ENCODE data around the gene ANKS1B. TPM values are rescaled to one million over a fixed set of nuclear protein-coding genes. Genes with fewer than 3 reads are reported as not detected.
"Not testable (repeated sequence)": the region's sequence is repeated elsewhere in the genome, so short reads cannot be mapped to it uniquely, and the experiment has no call there.

Gene ANKS1B
- total RNA-seq, 1 donor from 2014 or later: not detected

GRCh38 chr12:98863167-98863566 lies 1121.6 kb downstream of the ANKS1B start:
- no peak for DNase-seq (ENCODE audit: extremely low read depth, low read depth, low spot score)

- DNase-seq (ENCODE audit: extremely low read depth, low read depth, low spot score): no peak
Observed at GRCh38 chr12:98861251-98861650, 1123.5 kb downstream of the ANKS1B start.

- DNase-seq (ENCODE audit: extremely low read depth, low read depth, low spot score): no peak
Observed at GRCh38 chr12:98856897-98857540, 1127.7 kb downstream of the ANKS1B start.

GRCh38 chr12:98852181-98852580 lies 1132.6 kb downstream of the ANKS1B start:
- no peak for DNase-seq (ENCODE audit: extremely low read depth, low read depth, low spot score)

GRCh38 chr12:98847242-98847641 lies 1137.5 kb downstream of the ANKS1B start:
- no peak for DNase-seq (ENCODE audit: extremely low read depth, low read depth, low spot score)

- no peak for DNase-seq (ENCODE audit: extremely low read depth, low read depth, low spot score)
Observed at GRCh38 chr12:98845957-98846356, 1138.8 kb downstream of the ANKS1B start.

GRCh38 chr12:98840325-98840724 lies 1144.4 kb downstream of the ANKS1B start:
- DNase-seq (ENCODE audit: extremely low read depth, low read depth, low spot score): no peak

- no peak for DNase-seq (ENCODE audit: extremely low read depth, low read depth, low spot score)
Observed at GRCh38 chr12:98838231-98838647, 1146.5 kb downstream of the ANKS1B start.

- not testable (repeated sequence) for DNase-seq (ENCODE audit: extremely low read depth, low read depth, low spot score)
Observed at GRCh38 chr12:98837134-98837752, 1147.5 kb downstream of the ANKS1B start.

GRCh38 chr12:98830657-98831056 lies 1154.1 kb downstream of the ANKS1B start:
- DNase-seq (ENCODE audit: extremely low read depth, low read depth, low spot score): no peak

GRCh38 chr12:98828802-98829600 lies 1155.7 kb downstream of the ANKS1B start:
- DNase-seq (ENCODE audit: extremely low read depth, low read depth, low spot score): no peak

GRCh38 chr12:98823012-98823411 lies 1161.7 kb downstream of the ANKS1B start:
- no peak for DNase-seq (ENCODE audit: extremely low read depth, low read depth, low spot score)

- DNase-seq (ENCODE audit: extremely low read depth, low read depth, low spot score): no peak
Observed at GRCh38 chr12:98821866-98822265, 1162.9 kb downstream of the ANKS1B start.

- DNase-seq (ENCODE audit: extremely low read depth, low read depth, low spot score): no peak
Observed at GRCh38 chr12:98821232-98821631, 1163.5 kb downstream of the ANKS1B start.

GRCh38 chr12:98819821-98820404 lies 1164.8 kb downstream of the ANKS1B start:
- no peak for DNase-seq (ENCODE audit: extremely low read depth, low read depth, low spot score)

- DNase-seq (ENCODE audit: extremely low read depth, low read depth, low spot score): no peak
Observed at GRCh38 chr12:98819071-98819470, 1165.7 kb downstream of the ANKS1B start.

- DNase-seq (ENCODE audit: extremely low read depth, low read depth, low spot score): no peak
Observed at GRCh38 chr12:98818239-98818638, 1166.5 kb downstream of the ANKS1B start.

GRCh38 chr12:98817742-98818141 lies 1167.0 kb downstream of the ANKS1B start:
- DNase-seq (ENCODE audit: extremely low read depth, low read depth, low spot score): no peak

GRCh38 chr12:98816720-98817119 lies 1168.0 kb downstream of the ANKS1B start:
- DNase-seq (ENCODE audit: extremely low read depth, low read depth, low spot score): no peak

GRCh38 chr12:98814254-98814653 lies 1170.5 kb downstream of the ANKS1B start:
- peak; percentile 72 for DNase-seq (ENCODE audit: extremely low read depth, low read depth, low spot score)

GRCh38 chr12:98812225-98812624 lies 1172.5 kb downstream of the ANKS1B start:
- DNase-seq (ENCODE audit: extremely low read depth, low read depth, low spot score): no peak

Data from glomerular endothelial cell (primary cell).